Fibroblast of lung (primary cell): ENCODE data around the gene ENKUR. TPM values are rescaled to one million over a fixed set of nuclear protein-coding genes. Genes with fewer than 3 reads are reported as not detected.
A peak's percentile ranks its signal among the peaks of the same experiment; 100 is the strongest.

Experiments used
- DNase-seq, 2 donors: peaks; one replicate each; pipeline versions ENCODE4 v3.0.0 to v3.0.0-alpha.2; 2010; ENCODE audit warnings: low read depth in 2 of 2
- H2AFZ ChIP-seq: 2 replicates; pipeline ENCODE4 v1.5.1; 2012; ENCODE audit warnings: low read length, control low read depth, inconsistent platforms
- H3K27ac ChIP-seq: 2 replicates; pipeline ENCODE4 v1.5.1; 2011; ENCODE audit warnings: low read length, control low read depth; ENCODE audit not compliant: insufficient read depth
- H3K27me3 ChIP-seq: 2 replicates; pipeline ENCODE4 v1.5.1; 2011; ENCODE audit warnings: mild to moderate bottlenecking, low read length; ENCODE audit not compliant: control insufficient read depth, insufficient read depth
- H3K36me3 ChIP-seq: 2 replicates; pipeline ENCODE4 v1.5.1; 2011; ENCODE audit warnings: low read length; ENCODE audit not compliant: control insufficient read depth, insufficient read depth
- H3K4me1 ChIP-seq: 2 replicates; pipeline ENCODE4 v1.5.1; 2011; ENCODE audit warnings: low read length; ENCODE audit not compliant: control insufficient read depth, insufficient read depth; ENCODE audit errors: extremely low read depth
- H3K4me2 ChIP-seq: 2 replicates; pipeline ENCODE4 v1.5.1; 2011; ENCODE audit warnings: low read length, control low read depth; ENCODE audit not compliant: insufficient read depth; ENCODE audit errors: extremely low read depth
- H3K4me3 ChIP-seq, 4 experiments: fragments of 200-600 bp in 1 of 4; sonication (generic) in 1 of 4; replicated peaks in 1 of 4; 2 replicates each; pipeline ENCODE4 v1.5.1; 2011 to 2016; ENCODE audit warnings: low read length in 4 of 4, low read depth in 3 of 4, mild to moderate bottlenecking in 3 of 4, control low read depth in 2 of 4, inconsistent platforms in 1 of 4, mixed read lengths in 1 of 4; ENCODE audit not compliant: insufficient read depth in 1 of 4; ENCODE audit errors: control extremely low read depth in 1 of 4
- H3K79me2 ChIP-seq: 2 replicates; pipeline ENCODE4 v1.5.1; 2012; ENCODE audit warnings: mild to moderate bottlenecking, low read length, inconsistent platforms; ENCODE audit not compliant: control insufficient read depth, insufficient read depth
- H3K9ac ChIP-seq: 2 replicates; pipeline ENCODE4 v1.5.1; 2011; ENCODE audit warnings: mild to moderate bottlenecking, low read length, control low read depth; ENCODE audit not compliant: insufficient read depth
- H3K9me3 ChIP-seq: 2 replicates; pipeline ENCODE4 v1.5.1; 2012; ENCODE audit warnings: low read depth, low read length; ENCODE audit not compliant: control insufficient read depth, insufficient read depth
- H4K20me1 ChIP-seq: 2 replicates; pipeline ENCODE4 v1.5.1; 2011; ENCODE audit warnings: low read length; ENCODE audit not compliant: control insufficient read depth, insufficient read depth; ENCODE audit errors: extremely low read depth
- EZH2 ChIP-seq: IDR thresholded peaks from 2 replicates; pipeline ENCODE4 v1.5.1; 2012; ENCODE audit warnings: low read length, control low read depth, mild to moderate bottlenecking; ENCODE audit errors: missing control alignments
- polyA plus RNA-seq, 2 donors: library from polyadenylated mRNA; depleted of rRNA in 1 of 2; stranded (reverse) in 1 of 2; unstranded in 1 of 2; fragments of >200 nt; gene quantifications; 2 replicates each; pipeline ENCODE4 v1.2.1, GENCODE V29; 2011 to 2012; ENCODE audit warnings: missing spikeins in 1 of 2
- total RNA-seq: library from RNA; depleted of rRNA; stranded (reverse); fragments of >200 nt; gene quantifications from 2 replicates; pipeline ENCODE4 v1.2.1, GENCODE V29; 2014
- TF ChIP-seq, protein P1 (sequence below), 2 donors: IDR thresholded peaks in 1 of 2; conservative IDR thresholded peaks in 1 of 2; 1 replicate in 1 of 2; 2 replicates in 1 of 2; pipeline ENCODE4 v1.5.1; 2011 to 2012; ENCODE audit warnings: low read length in 2 of 2, control low read depth in 1 of 2, inconsistent platforms in 1 of 2, low read depth in 1 of 2, mild to moderate bottlenecking in 1 of 2

The ENKUR gene
- total and polyA plus RNA-seq, 2 donors (not counting 1 experiment from before 2014, with no cell fraction given): 0.06 to 0.17 TPM

DNA sequence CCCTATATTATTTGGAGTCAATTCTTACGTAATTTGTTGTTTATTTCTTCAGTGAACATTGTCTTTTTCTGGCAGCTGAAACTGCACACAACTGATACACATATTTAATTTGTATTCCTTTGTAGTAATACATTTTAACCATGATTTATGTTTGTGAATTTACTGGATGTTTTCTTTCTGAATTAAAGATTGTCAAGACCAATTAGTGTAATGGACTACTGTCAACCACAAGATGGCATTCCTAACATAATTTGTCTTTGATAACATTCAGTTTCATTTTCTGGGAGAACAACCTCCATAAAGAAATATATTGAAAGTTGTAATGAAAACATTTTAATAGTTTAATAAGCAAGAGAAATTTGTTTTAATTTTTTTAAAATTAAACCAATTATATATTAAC is 10.5 kb upstream of the ENKUR start:
- Histone ChIP-seq H3K36me3 (no peaks in the 10 kb centered on the region), H3K9me3 (no peaks in the 10 kb centered on the region), H3K27ac (no peak overlapping the region), H2AFZ (no peak overlapping the region), H3K27me3 (no peaks in the 10 kb centered on the region), H4K20me1 (no peaks in the 10 kb centered on the region), H3K4me2 (no peak overlapping the region), H3K79me2 (no peaks in the 10 kb centered on the region), H3K4me1 (no peaks in the 10 kb centered on the region), H3K4me3 (no peak overlapping the region), H3K9ac (no peak overlapping the region)
- no peak for TF ChIP-seq EZH2
- TF ChIP-seq, protein P1, sequence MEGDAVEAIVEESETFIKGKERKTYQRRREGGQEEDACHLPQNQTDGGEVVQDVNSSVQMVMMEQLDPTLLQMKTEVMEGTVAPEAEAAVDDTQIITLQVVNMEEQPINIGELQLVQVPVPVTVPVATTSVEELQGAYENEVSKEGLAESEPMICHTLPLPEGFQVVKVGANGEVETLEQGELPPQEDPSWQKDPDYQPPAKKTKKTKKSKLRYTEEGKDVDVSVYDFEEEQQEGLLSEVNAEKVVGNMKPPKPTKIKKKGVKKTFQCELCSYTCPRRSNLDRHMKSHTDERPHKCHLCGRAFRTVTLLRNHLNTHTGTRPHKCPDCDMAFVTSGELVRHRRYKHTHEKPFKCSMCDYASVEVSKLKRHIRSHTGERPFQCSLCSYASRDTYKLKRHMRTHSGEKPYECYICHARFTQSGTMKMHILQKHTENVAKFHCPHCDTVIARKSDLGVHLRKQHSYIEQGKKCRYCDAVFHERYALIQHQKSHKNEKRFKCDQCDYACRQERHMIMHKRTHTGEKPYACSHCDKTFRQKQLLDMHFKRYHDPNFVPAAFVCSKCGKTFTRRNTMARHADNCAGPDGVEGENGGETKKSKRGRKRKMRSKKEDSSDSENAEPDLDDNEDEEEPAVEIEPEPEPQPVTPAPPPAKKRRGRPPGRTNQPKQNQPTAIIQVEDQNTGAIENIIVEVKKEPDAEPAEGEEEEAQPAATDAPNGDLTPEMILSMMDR (conservative IDR thresholded peaks at IDR 0.05 in 1 of 2, IDR thresholded peaks at IDR 0.05 in 1 of 2; ENCODE audit: low read depth in 1 of 2, low read length in 2 of 2): no peak
- peak; percentile 7 to 31 for DNase-seq

DNA sequence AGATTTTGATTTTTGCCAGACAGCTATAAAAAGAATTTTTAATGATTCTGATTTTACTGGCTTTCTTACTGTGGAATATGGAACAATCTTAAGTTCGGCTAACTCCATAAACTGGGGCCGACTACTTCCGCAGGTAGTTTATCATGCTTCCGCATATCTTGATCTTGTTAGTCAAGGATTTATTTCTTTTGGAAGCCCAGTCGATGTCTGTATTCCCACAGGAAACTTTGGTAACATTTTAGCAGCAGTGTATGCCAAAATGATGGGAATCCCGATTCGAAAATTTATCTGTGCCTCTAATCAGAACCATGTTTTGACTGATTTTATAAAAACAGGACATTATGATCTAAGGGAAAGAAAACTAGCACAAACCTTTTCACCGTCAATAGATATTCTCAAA is 8.6 kb upstream of the ENKUR start:
- Histone ChIP-seq H4K20me1 (no peaks in the 10 kb centered on the region), H3K36me3 (no peaks in the 10 kb centered on the region), H3K27me3 (no peaks in the 10 kb centered on the region), H3K79me2 (no peaks in the 10 kb centered on the region), H3K9me3 (no peaks in the 10 kb centered on the region), H3K4me1 (no peaks in the 10 kb centered on the region), H2AFZ (no peak overlapping the region), H3K27ac (no peak overlapping the region), H3K4me2 (no peak overlapping the region), H3K9ac (no peak overlapping the region), H3K4me3 (no peak overlapping the region)
- no peak for TF ChIP-seq EZH2
- TF ChIP-seq, protein P1 (conservative IDR thresholded peaks at IDR 0.05 in 1 of 2, IDR thresholded peaks at IDR 0.05 in 1 of 2; ENCODE audit: low read depth in 1 of 2, low read length in 2 of 2): no peak
- DNase-seq: no peak

DNA sequence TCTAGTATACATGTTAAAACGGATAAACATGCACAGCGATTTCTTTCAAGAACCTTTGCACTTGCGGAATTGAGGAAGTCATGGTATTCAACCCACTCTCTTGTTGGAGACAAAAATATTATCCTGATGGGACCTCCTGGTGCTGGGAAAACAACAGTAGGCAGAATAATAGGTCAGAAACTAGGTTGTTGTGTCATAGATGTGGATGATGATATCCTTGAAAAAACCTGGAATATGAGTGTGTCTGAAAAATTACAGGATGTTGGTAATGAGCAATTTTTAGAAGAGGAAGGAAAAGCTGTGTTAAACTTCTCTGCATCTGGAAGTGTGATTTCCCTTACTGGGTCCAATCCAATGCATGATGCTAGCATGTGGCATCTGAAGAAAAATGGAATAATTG is 7.3 kb upstream of the ENKUR start:
- Histone ChIP-seq H3K36me3 (no peaks in the 10 kb centered on the region), H3K4me1 (no peaks in the 10 kb centered on the region), H3K4me2 (no peak overlapping the region), H2AFZ (no peak overlapping the region), H4K20me1 (no peaks in the 10 kb centered on the region), H3K79me2 (no peaks in the 10 kb centered on the region), H3K4me3 (no peak overlapping the region), H3K9me3 (no peaks in the 10 kb centered on the region), H3K9ac (no peak overlapping the region), H3K27me3 (no peaks in the 10 kb centered on the region), H3K27ac (no peak overlapping the region)
- DNase-seq: no peak
- no peak for TF ChIP-seq EZH2
- TF ChIP-seq, protein P1 (conservative IDR thresholded peaks at IDR 0.05 in 1 of 2, IDR thresholded peaks at IDR 0.05 in 1 of 2; ENCODE audit: low read depth in 1 of 2, low read length in 2 of 2): no peak
